Large intestine (tissue), 3 donors: ENCODE data around the gene PIGU. TPM values are rescaled to one million over a fixed set of nuclear protein-coding genes. Genes with fewer than 3 reads are reported as not detected.

Experiments
- DNase-seq, 2 donors: peaks; one replicate each; pipeline versions ENCODE4 v3.0.0 to v3.0.0-alpha.2; 2013
- H3K27ac ChIP-seq: one replicate; pipeline ENCODE4 v1.5.1; 2013; ENCODE audit warnings: low read length
- H3K27me3 ChIP-seq: 2 replicates; pipeline ENCODE4 v1.6.1; 2013; ENCODE audit warnings: low read length; ENCODE audit not compliant: control insufficient read depth, insufficient read depth
- H3K36me3 ChIP-seq: 2 replicates; pipeline ENCODE4 v1.6.1; 2013; ENCODE audit warnings: low read length; ENCODE audit not compliant: control insufficient read depth, insufficient read depth
- H3K4me1 ChIP-seq: one replicate; pipeline ENCODE4 v1.6.1; 2013; ENCODE audit warnings: low read length; ENCODE audit not compliant: control insufficient read depth, insufficient read depth
- H3K4me3 ChIP-seq: one replicate; pipeline ENCODE4 v1.5.1; 2013; ENCODE audit warnings: low read length
- H3K9me3 ChIP-seq: one replicate; pipeline ENCODE4 v1.6.1; 2013; ENCODE audit warnings: mild to moderate bottlenecking, low read depth, low read length, moderate library complexity; ENCODE audit not compliant: control insufficient read depth
- WGBS: methylation state at CpG from one replicate; pipeline ENCODE4 v1.1.5; 2013; ENCODE audit warnings: low lambda C conversion rate; ENCODE audit not compliant: insufficient coverage; 5-methylcytosine and 5-hydroxymethylcytosine counted together
- polyA plus RNA-seq: library from polyadenylated mRNA; unstranded; fragments of 120-200 nt; gene quantifications from one replicate; pipeline ENCODE4 v1.2.1, GENCODE V29; 2013

Gene PIGU
- polyA plus RNA-seq, 1 donor, result 25.3 TPM

DNA sequence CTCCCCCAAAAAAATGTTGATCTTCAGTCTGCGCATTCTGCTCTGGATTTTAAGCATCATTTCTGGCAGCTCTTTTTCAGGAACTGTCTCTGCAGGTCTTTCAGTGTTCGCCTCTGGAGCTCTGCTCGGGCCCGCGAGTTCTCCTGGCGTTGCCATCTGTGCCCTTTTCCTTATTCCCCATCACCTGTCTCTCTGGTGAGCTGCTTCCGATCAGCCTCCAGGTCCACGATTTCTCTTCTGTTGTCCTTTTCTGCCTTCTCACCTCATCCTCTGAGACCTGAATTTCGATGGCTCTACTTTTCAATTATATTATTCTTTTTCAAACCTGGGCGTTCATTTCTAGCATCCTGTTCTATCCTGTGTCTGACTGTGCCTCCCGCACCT, 119.0 kb downstream of the PIGU start:
- no peaks in the 10 kb centered on the region for H3K27me3 ChIP-seq
- H3K9me3 ChIP-seq, result no peaks in the 10 kb centered on the region
- H3K27ac ChIP-seq, result peak overlapping the region; percentile 57
- no peak for DNase-seq
- peak overlapping the region; percentile 71 for H3K4me3 ChIP-seq
- 17% methylated on average over 5 of the region's 11 CpGs for WGBS
- peaks cover 5% of the 10 kb centered on the region for H3K4me1 ChIP-seq
- H3K36me3 ChIP-seq, result peaks cover 5% of the 10 kb centered on the region

DNA sequence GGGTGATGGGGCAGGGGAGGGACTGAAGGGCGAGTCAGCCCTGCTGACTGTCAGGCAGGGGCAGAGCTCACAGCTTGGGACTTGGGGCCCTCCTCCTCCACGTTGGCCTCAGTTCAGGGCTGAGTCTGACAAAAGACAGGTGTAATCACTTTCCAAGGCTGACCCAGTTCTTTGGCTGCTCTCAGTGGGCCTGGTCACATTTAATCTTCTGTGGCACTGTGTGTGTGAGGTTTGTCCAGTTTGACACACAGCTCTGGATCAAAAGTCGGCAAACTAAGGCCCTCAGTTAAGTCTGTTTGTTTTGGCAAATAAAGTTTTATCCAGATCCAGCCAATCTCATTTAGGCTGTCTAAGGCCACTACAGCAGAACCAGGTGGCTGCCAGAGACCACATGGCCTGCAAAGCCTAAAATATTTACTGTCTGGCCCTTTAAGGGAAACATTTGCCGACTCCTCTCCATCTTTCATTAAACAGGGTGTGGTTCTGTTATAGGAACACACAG, 123.5 kb downstream of the PIGU start:
- Histone ChIP-seq H3K27ac (peak overlapping the region; percentile 6), H3K36me3 (peaks cover 3% of the 10 kb centered on the region), H3K4me1 (peaks cover 5% of the 10 kb centered on the region), H3K4me3 (no peak overlapping the region), H3K27me3 (no peaks in the 10 kb centered on the region), H3K9me3 (no peaks in the 10 kb centered on the region)
- no CpG with 5 or more reads among the region's 4 CpGs for WGBS
- peak; percentile 46 to 47 for DNase-seq

DNA sequence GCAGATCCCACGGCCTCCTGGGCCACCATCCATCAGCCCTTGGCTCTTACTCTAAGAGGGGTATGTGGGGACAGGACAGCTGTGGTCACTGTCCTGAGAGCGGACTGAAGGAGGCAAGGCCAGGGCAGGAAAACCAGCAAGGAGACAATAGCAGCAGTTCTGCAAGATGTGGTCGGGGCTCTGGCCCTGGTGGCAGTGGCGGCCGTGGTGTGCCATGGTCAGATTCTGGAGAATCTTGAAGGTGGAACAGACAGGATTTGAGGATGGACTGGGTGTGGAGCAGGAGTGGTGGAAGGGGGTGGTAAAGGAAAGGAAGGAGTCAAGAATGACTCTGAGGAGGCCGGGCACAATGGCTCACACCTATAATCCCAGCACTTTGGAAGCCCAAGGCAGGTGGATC, 124.3 kb downstream of the PIGU start:
- no peaks in the 10 kb centered on the region for H3K9me3 ChIP-seq
- peaks cover 3% of the 10 kb centered on the region for H3K36me3 ChIP-seq

DNA sequence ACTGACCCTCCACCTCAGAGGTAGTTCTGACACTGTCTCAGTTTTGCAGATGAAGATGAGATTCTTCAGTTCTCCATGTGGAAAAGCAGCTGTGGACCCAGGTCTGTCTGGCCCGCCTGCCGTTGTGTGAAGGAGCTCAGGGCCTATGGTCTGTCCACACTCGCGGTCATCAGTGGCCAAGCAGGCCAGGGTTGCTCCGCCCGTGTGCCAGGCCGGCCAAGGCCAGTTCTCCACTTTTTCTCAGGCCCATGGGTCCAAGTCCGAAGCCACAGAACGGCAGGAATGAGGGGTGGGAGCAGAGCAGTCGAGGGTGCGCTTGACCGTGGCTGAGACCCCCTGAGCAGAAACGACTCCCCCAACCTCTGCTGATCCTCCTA, 127.0 kb downstream of the PIGU start:
- peaks cover 5% of the 10 kb centered on the region for H3K4me1 ChIP-seq

More for the DNA sequence above, 124.3 kb downstream of the PIGU start:
- no peak for DNase-seq
- no peak overlapping the region for H3K4me3 ChIP-seq
- H3K4me1 ChIP-seq, result peaks cover 4% of the 10 kb centered on the region
- H3K27ac ChIP-seq, result no peak overlapping the region
- 100% methylated on average over 1 of the region's 6 CpGs for WGBS
- H3K27me3 ChIP-seq, result no peaks in the 10 kb centered on the region

DNA sequence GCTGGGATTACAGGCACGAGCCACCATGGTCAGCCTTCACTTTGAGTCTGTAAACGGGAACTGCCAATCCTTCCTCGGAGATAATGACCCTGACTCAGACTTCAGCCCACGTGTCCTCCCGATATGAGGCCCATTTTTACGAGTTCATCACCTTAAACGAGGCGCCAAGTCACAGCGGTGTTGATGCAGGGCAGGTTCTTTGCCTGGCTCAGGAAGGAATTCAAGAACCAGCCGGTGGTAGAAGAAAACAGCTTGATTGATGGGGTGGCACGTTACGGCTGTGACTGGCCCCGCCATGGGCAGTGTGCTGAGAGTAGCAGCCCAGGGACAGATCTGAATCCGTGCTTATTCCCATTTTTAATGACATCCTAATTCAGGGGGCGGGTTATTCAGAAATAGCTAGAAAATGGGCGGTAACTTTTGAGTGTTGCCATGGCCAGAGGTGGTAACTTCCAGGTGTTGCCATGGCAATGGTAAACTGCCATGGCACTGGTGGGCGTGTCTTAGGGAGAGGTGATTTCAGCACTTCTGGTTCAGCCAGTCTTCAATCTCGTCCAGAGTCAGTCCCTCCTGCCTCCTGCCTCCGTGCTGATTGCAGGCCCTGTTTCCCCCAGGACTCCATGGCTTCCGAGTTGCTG, 127.5 kb downstream of the PIGU start:
- Histone ChIP-seq H3K27ac (no peak overlapping the region), H3K4me1 (peaks cover 5% of the 10 kb centered on the region), H3K27me3 (no peaks in the 10 kb centered on the region), H3K4me3 (no peak overlapping the region), H3K36me3 (peaks cover 3% of the 10 kb centered on the region), H3K9me3 (no peaks in the 10 kb centered on the region)
- peak in 1 of 2 donors; percentile 68 for DNase-seq
- WGBS, result no CpG with 5 or more reads among the region's 20 CpGs

More for the DNA sequence above, 127.0 kb downstream of the PIGU start:
- no peak overlapping the region for H3K4me3 ChIP-seq
- no peaks in the 10 kb centered on the region for H3K27me3 ChIP-seq
- peaks cover 3% of the 10 kb centered on the region for H3K36me3 ChIP-seq
- no peak for DNase-seq
- 80% methylated on average over 1 of the region's 13 CpGs for WGBS
- no peak overlapping the region for H3K27ac ChIP-seq
- no peaks in the 10 kb centered on the region for H3K9me3 ChIP-seq

DNA sequence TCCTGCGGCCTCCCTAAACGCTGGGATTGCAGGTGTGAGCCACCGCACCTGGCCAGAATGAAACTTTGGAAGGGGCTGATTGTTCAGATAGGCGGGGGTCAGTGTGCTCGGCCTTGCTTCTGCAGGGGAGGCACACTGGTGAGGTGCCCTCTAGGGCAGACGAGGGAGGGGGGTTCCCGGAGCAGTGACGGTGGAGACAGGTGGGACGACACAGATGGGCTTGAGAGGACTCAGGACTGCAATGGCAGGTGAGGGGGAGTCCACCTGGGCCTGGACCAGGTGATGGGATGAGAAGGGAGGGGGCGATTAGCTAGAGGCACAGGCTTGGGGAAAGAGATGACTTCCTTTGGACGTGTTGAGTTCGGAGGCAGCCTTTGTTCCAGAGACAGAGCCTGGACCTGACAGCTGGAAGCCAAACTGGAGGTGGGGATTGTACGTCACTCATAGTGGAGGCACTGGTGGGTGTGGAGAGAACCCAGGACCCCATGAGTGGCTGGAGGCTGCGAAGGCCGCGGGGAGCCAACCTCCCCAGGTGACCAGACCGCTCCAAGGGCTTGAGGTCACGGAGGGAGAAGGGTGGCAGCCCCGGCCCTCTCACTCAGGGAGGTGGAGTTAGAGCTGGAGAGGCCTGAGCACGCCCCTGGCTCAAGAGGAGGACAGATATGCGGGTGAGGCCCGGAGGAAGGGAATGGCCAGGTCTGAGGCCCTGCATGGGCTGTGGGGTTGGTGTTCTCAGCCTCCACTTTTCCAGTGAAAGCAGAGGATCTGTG, 128.9 kb downstream of the PIGU start:
- 100% methylated on average over 1 of the region's 22 CpGs for WGBS
- no peak overlapping the region for H3K4me3 ChIP-seq
- no peak for DNase-seq

DNA sequence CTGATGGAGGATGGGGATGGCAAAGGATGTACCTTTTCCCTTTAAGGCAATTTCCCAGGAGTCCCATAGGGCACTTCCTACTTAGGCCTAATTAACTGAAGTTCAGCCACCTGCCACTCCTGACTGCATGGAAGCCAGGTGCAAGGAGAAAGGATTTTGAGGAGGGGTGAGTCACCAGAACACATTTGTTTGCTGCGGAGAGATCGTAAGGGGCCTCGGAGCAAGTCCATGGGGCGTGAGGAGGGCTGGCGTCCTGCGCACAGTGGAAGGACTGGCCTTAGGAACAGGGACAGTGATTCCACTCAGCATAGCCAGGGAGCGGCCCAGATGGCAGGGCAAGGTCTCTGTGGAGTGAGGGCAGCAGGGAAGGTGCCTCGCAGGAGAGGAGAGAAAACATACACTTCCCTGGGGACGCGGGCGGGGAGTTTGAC, 130.1 kb downstream of the PIGU start:
- no CpG with 5 or more reads among the region's 11 CpGs for WGBS
- H3K4me3 ChIP-seq, result peak overlapping the region; percentile 53
- DNase-seq, result peak; percentile 55 to 86
- H3K9me3 ChIP-seq, result no peaks in the 10 kb centered on the region
- no peaks in the 10 kb centered on the region for H3K27me3 ChIP-seq
- peak overlapping the region; percentile 39 for H3K27ac ChIP-seq
- peaks cover 8% of the 10 kb centered on the region for H3K36me3 ChIP-seq
- peaks cover 14% of the 10 kb centered on the region for H3K4me1 ChIP-seq

More for the DNA sequence above, 128.9 kb downstream of the PIGU start:
- Histone ChIP-seq H3K27ac (no peak overlapping the region), H3K9me3 (no peaks in the 10 kb centered on the region), H3K4me1 (peaks cover 14% of the 10 kb centered on the region), H3K27me3 (no peaks in the 10 kb centered on the region), H3K36me3 (peaks cover 3% of the 10 kb centered on the region)

DNA sequence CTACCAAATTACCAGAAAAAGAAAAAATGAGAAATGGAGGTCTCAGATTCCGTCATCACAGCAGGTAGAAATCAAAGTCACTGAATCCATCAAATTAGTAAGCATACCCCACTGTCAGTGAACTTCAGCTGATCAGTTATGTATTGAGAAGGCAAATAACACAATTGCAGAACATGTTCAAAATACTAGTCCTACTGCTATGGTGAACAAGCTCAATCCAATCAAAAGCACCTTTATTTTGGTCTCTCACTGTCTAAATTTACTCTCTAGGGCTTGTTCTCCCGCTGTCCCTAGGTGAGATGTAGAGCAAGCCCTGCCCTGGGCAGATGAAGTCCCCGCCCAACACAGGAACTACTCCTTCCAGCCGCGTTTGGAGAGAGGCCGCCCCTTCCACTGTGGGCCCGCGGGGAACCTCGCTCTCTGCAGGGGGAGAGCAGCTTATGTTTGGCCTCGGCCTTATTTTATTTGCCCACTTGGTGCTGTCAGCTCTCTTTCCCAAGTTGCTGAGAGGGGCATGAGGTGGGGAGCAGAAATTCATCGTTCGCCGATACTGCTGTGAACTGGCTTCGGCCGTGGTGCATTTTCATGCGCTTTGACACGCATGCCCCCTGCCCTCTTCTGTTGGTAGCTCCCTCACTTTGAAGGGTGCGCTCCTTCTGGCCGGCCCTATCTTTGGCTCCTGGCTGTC, 132.6 kb downstream of the PIGU start:
- H3K27ac ChIP-seq, result no peak overlapping the region
- no peaks in the 10 kb centered on the region for H3K27me3 ChIP-seq
- no peaks in the 10 kb centered on the region for H3K9me3 ChIP-seq
- H3K36me3 ChIP-seq, result peaks cover 29% of the 10 kb centered on the region
- WGBS, result no CpG with 5 or more reads among the region's 19 CpGs
- peak in 1 of 2 donors; percentile 53 for DNase-seq
- H3K4me3 ChIP-seq, result peak overlapping the region; percentile 13
- peaks cover 14% of the 10 kb centered on the region for H3K4me1 ChIP-seq

DNA sequence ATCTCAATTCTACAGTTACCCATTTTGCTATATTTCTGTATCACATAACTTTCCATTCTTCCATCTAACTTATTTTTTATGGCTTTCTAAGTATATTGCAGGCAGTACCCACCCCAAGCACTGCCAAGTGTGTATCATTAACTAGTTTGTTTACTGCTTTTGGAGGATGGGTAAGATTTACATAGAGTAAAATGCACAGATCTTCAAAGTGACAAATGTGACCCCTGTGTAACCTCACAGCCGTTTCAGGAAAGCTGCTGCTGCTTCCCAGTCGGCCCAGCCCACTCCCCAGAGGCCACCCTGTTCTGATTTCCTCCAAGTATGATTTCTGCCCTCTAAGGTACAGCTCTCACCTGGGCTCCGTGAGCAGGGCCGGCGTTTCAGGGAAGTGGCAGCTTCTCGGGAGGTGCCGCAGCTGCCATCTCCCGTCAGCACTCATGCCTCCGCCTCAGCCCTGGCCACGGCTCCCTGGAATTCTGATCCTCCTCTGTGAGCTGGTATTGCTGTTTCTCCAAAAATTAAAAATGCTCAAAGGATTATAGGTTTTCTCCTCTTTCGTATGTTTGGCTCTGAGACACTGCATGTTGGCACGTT, 133.3 kb downstream of the PIGU start:
- WGBS, result no CpG with 5 or more reads among the region's 12 CpGs
- Histone ChIP-seq H3K27ac (no peak overlapping the region), H3K4me1 (peaks cover 14% of the 10 kb centered on the region)

DNA sequence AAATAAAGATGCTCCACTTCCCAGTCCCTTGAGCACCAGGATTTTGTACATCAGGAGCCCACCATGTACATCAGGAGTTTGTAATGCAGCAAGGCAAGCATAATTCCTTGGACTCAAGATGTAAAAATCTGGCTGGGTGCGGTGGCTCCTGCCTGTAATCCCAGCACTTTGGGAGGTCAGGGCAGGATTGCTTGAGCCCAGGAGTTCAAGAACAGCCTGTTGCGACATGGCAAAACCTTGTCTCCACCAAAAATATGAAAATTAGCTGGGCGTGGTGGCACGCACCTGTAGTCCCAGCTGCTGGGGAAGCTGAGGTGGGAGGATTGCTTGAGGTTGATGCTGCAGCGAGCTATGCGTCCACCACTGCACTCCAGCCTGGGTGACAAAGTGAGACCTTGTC, 134.5 kb downstream of the PIGU start:
- no CpG with 5 or more reads among the region's 6 CpGs for WGBS
- Histone ChIP-seq H3K27ac (no peak overlapping the region), H3K4me3 (no peak overlapping the region), H3K4me1 (peaks cover 11% of the 10 kb centered on the region), H3K36me3 (peaks cover 41% of the 10 kb centered on the region), H3K27me3 (no peaks in the 10 kb centered on the region), H3K9me3 (no peaks in the 10 kb centered on the region)
- DNase-seq, result no peak

More for the DNA sequence above, 133.3 kb downstream of the PIGU start:
- Histone ChIP-seq H3K36me3 (peaks cover 36% of the 10 kb centered on the region), H3K4me3 (no peak overlapping the region), H3K9me3 (no peaks in the 10 kb centered on the region), H3K27me3 (no peaks in the 10 kb centered on the region)
- DNase-seq, result no peak
